H7 (cell line): ENCODE results near the gene RHEB. TPM values are rescaled to one million over a fixed set of nuclear protein-coding genes. Genes with fewer than 3 reads are reported as not detected.

Experiments used
- DNase-seq: peaks from one replicate; pipeline ENCODE4 v3.0.0; 2012
- H3K27me3 ChIP-seq: 2 replicates; pipeline ENCODE4 v1.6.0; 2011; ENCODE audit warnings: mild to moderate bottlenecking, low read length; ENCODE audit not compliant: control insufficient read depth, insufficient read depth
- H3K36me3 ChIP-seq: replicated peaks from 2 replicates; pipeline ENCODE4 v1.5.1; 2011; ENCODE audit warnings: low read length; ENCODE audit not compliant: control insufficient read depth, insufficient read depth
- H3K4me3 ChIP-seq: 2 replicates; pipeline ENCODE4 v1.5.1; 2011; ENCODE audit warnings: low read depth, mild to moderate bottlenecking, control low read depth, low read length, moderate library complexity; ENCODE audit not compliant: insufficient read depth
- total RNA-seq: library from RNA; depleted of rRNA; stranded (reverse); fragments of >200 nt; shearing (Covaris generic); gene quantifications from 2 replicates; pipeline ENCODE4 v1.2.3, GENCODE V29; 2014

Gene RHEB
- total RNA-seq, 1 experiment from 2014 or later: 119 TPM

DNA sequence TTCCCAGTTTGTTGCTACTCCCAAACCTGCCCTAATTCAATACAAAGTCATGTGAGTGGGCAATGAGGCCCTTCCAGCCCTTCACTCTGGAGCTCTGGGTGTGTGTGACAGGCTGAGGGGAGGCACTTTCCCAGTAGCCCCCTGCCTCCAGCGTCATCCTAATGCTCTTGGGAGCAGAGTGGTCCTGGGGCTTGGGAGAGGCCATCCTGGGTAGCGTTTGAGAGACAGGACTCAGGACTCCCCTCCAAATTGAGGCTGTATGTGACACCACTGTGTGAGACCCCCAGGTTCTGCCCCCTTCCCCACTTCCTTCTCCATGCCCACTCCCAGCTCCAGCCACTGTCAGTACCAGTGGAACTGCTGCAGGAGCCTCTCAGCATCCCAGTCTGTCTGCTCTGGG, 73.3 kb downstream of the RHEB start:
- no peak overlapping the region for H3K4me3 ChIP-seq
- DNase-seq: no peak
- H3K27me3 ChIP-seq: peaks cover 3% of the 10 kb centered on the region
- no peaks in the 10 kb centered on the region for H3K36me3 ChIP-seq

GRCh38 chr7:151444632-151445031, 75.1 kb downstream of the RHEB start:
- no peak for DNase-seq
- H3K27me3 ChIP-seq: peaks cover 3% of the 10 kb centered on the region
- H3K36me3 ChIP-seq: no peaks in the 10 kb centered on the region
- no peak overlapping the region for H3K4me3 ChIP-seq

DNA sequence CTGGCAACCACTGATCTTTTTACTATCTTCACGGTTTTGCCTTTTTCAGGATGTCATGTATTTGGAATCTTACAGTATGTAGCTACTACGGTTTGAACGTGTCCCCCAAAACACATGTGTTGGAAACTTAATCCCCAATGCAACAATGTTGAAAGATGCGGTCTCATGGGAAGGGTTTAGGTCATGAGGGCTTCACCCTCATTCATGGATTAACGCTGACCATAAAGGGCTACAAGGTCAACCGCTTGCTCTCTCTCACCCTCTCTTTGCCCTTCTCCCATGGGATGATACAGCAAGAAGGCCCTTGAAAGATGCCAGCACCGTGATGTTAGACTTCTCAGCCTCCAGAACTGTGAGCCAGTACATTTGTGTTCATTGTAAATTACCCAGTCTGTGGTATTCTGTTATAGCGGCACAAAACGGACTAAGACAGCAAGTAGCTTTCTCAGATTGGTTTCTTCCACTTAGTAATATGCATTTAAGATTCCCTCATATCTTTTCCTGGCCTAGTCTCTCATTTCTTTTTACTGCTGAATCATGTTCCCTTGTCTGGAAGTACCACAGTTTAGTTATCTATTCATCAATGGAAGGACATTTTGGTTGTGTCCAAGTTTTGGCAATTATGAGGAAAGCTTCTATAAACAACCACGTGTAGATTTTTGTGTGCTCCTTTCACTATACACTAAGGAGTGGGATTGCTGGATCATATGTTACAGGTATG, 76.8 kb downstream of the RHEB start:
- Histone ChIP-seq H3K4me3 (no peak overlapping the region), H3K27me3 (peaks cover 4% of the 10 kb centered on the region; the same call in 1 of the 2 replicates), H3K36me3 (no peaks in the 10 kb centered on the region)
- no peak for DNase-seq

GRCh38 chr7:151440799-151441445, 78.8 kb downstream of the RHEB start:
- peak; percentile 72 for DNase-seq
- H3K36me3 ChIP-seq: no peaks in the 10 kb centered on the region
- H3K27me3 ChIP-seq: peaks cover 4% of the 10 kb centered on the region; the same call in 1 of the 2 replicates
- H3K4me3 ChIP-seq: peak overlapping the region; percentile 64

DNA sequence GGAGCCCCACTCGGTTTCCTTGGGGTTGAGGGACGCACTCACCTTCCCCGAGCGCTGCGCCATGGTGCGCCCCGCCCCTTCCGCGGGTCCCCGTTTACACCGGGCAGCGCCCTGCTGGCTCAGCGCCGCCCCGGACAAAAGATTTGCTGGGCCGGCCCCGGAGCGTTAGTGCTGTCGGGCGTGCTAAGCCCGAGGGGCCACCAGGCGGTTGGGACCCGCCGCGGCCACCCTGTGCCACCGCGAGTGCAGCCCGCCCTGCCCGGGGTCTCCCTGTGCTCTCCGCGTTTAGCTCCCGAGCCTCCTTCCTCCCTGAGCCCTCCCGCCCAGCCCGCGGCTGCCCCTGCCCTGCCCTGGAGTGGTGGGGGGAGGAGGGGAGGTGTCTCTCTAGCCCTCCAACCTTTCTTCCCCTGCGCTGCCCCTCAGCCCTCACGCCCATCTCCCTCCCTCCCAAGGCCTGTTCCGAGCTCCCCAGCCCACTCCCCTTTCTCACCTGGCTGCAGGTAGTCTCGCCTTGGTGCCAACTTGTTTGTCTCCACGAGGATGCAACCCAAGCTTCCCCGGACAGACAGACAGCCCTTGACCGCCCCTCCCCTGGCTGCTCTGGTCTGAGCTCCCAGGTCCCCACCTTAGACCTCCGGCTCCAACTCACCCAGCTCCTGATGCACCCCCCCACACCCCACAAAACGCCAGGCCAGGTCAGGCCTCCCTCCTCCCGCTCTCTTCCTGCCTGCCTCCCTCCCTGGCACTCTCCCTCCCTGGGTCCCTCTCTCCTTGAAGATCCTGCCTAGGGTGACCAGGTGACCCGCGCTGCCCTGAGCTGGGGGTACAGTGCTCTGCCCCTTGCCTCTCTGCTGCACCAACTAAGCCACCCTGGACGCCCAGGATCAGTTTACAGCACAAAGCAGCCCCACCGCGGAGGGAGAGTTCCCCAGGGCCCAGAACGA, 79.6 kb downstream of the RHEB start, which contains the start of gene CRYGN:
Gene CRYGN, minus strand, starts transcription at position 287 of the 944 bp plus-strand sequence. Its CDS starts 224 bp downstream, at position 63.
- peaks cover 4% of the 10 kb centered on the region; the same call in 1 of the 2 replicates for H3K27me3 ChIP-seq
- H3K4me3 ChIP-seq: peak within 1 kb of the TSS; percentile 64
- peak; percentile 97 for DNase-seq
- no peaks in the 10 kb centered on the region for H3K36me3 ChIP-seq

- Histone ChIP-seq H3K27me3 (peaks cover 4% of the 10 kb centered on the region; the same call in 1 of the 2 replicates), H3K36me3 (no peaks in the 10 kb centered on the region), H3K4me3 (peak overlapping the region; percentile 64; the same call in 1 of the 2 replicates)
- DNase-seq: peak; percentile 54
Observed at GRCh38 chr7:151438864-151439601, 80.7 kb downstream of the RHEB start.

DNA sequence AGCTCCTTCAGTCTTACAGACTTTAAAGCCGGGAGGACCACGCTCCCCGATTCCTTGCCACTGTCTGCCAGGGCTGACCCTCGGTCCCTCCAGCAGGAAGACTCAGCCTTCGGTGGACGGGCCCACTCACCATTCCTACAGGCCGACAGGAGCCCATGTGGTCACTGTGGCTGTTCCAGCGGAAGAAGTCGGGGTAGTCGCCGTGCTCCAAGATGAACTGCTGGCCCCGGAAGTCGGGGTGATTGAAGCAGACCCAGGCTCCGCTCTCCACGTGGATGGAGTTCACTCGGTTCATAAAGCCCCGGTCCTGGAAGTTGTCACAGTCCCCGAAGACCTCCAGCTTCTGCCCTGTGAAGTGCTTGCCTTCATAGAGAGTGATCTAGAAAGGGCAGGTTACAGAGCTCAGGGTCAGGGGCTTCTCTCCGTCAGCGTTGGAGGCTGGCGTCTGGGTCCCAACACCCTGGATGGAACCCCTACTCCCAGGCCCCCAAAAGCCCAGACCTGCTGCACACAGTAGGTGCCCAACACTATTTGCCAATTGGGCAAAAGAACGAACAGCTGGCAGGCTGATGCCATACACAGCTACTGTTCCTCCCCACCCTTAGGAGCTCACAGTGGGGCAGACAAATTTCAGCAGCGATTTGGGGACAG, 81.7 kb downstream of the RHEB start:
- H3K4me3 ChIP-seq: no peak overlapping the region
- DNase-seq: peak; percentile 39
- peaks cover 4% of the 10 kb centered on the region; the same call in 1 of the 2 replicates for H3K27me3 ChIP-seq
- no peaks in the 10 kb centered on the region for H3K36me3 ChIP-seq

GRCh38 chr7:151437159-151437553, 82.5 kb downstream of the RHEB start:
- H3K27me3 ChIP-seq: peaks cover 4% of the 10 kb centered on the region; the same call in 1 of the 2 replicates
- peak; percentile 51 for DNase-seq
- no peak overlapping the region for H3K4me3 ChIP-seq
- H3K36me3 ChIP-seq: no peaks in the 10 kb centered on the region

GRCh38 chr7:151436446-151437158, 83.1 kb downstream of the RHEB start:
- no peaks in the 10 kb centered on the region for H3K36me3 ChIP-seq
- no peak overlapping the region for H3K4me3 ChIP-seq
- H3K27me3 ChIP-seq: peaks cover 4% of the 10 kb centered on the region; the same call in 1 of the 2 replicates
- DNase-seq: peak; percentile 67

- no peak overlapping the region for H3K4me3 ChIP-seq
- peak; percentile 49 for DNase-seq
- H3K36me3 ChIP-seq: no peaks in the 10 kb centered on the region
- H3K27me3 ChIP-seq: peaks cover 4% of the 10 kb centered on the region; the same call in 1 of the 2 replicates
Observed at GRCh38 chr7:151435971-151436370, 83.7 kb downstream of the RHEB start.

GRCh38 chr7:151435103-151435916, 84.4 kb downstream of the RHEB start:
- no peak overlapping the region for H3K4me3 ChIP-seq
- no peaks in the 10 kb centered on the region for H3K36me3 ChIP-seq
- H3K27me3 ChIP-seq: peaks cover 4% of the 10 kb centered on the region; the same call in 1 of the 2 replicates
- DNase-seq: peak; percentile 49

- H3K4me3 ChIP-seq: no peak overlapping the region
- DNase-seq: no peak
Observed at GRCh38 chr7:151434549-151434948, 85.1 kb downstream of the RHEB start.

More at GRCh38 chr7:151434549-151434948, 85.1 kb downstream of the RHEB start:
- Histone ChIP-seq H3K36me3 (no peaks in the 10 kb centered on the region), H3K27me3 (peaks cover 4% of the 10 kb centered on the region; the same call in 1 of the 2 replicates)
